GM12873 (cell line): ENCODE data around the gene CCBE1.

Experiments
- CTCF ChIP-seq: IDR thresholded peaks from 2 replicates; pipeline ENCODE4 v1.5.1; 2012; ENCODE audit warnings: low read depth, mild to moderate bottlenecking, moderate library complexity, low read length, control low read depth; ENCODE audit not compliant: insufficient read depth; ENCODE audit errors: missing control alignments

The CCBE1 gene

GRCh38 chr18:59451073-59451472 lies 246.2 kb downstream of the CCBE1 start:
- TF ChIP-seq CTCF = no peak

- no peak for TF ChIP-seq CTCF
Measured at GRCh38 chr18:59448546-59448945, 248.7 kb downstream of the CCBE1 start.

- no peak for TF ChIP-seq CTCF
Measured at GRCh38 chr18:59446012-59446411, 251.2 kb downstream of the CCBE1 start.

- TF ChIP-seq CTCF = no peak
Measured at GRCh38 chr18:59437851-59438569, 259.2 kb downstream of the CCBE1 start.

GRCh38 chr18:59432803-59433597 lies 264.2 kb downstream of the CCBE1 start:
- TF ChIP-seq CTCF = no peak

- no peak for TF ChIP-seq CTCF
Measured at GRCh38 chr18:59431131-59431530, 266.1 kb downstream of the CCBE1 start.

GRCh38 chr18:59429608-59430007 lies 267.6 kb downstream of the CCBE1 start:
- no peak for TF ChIP-seq CTCF
